PC-3 (cell line): ENCODE data around the gene BRPF1. TPM values are rescaled to one million over a fixed set of nuclear protein-coding genes. Genes with fewer than 3 reads are reported as not detected.
A peak's percentile ranks its signal among the peaks of the same experiment; 100 is the strongest.

Experiments used
- ATAC-seq: fragments of 200-7000 bp; cut with Tn5 transposase; 2 replicates; pipeline ENCODE4 v1.9.1; 2020; ENCODE audit warnings: mild to moderate bottlenecking, moderate library complexity
- BruUV-seq: library from RNA; stranded (reverse); fragments of 400-500 nt; replicated peaks from 2 replicates; lab custom pipeline; 2021; lab: Mats Ljungman, UMichigan
- CTCF ChIA-PET: fragments of 300-600 bp; sonication (Branson Sonifier 250); formaldehyde crosslinking; loops from one replicate; lab custom pipeline; 2022; ENCODE audit warnings: antibody characterized with exemption; lab: Charles Lee
- POLR2A ChIA-PET: fragments of 300-600 bp; sonication (Branson Sonifier 250); formaldehyde crosslinking; loops from one replicate; lab custom pipeline; 2022; ENCODE audit warnings: antibody characterized with exemption; ENCODE audit not compliant: unreplicated experiment; lab: Charles Lee
- DNase-seq: peaks from one replicate; pipeline ENCODE4 v3.0.0-alpha.2; 2015
- H2AFZ ChIP-seq: fragments of 300-600 bp; sonication (generic); 2 replicates; pipeline ENCODE4 v1.6.0; 2016; ENCODE audit warnings: antibody characterized with exemption, low read length
- H3F3A ChIP-seq: fragments of 300-600 bp; sonication (generic); one replicate; pipeline ENCODE4 v1.6.0; 2017; ENCODE audit warnings: antibody characterized with exemption, low read length, control low read depth, mild to moderate bottlenecking; ENCODE audit not compliant: unreplicated experiment
- H3K27ac ChIP-seq: fragments of 300-600 bp; sonication (generic); 2 replicates; pipeline ENCODE4 v1.5.1; 2016; ENCODE audit warnings: mild to moderate bottlenecking, low read length
- H3K27me3 ChIP-seq: fragments of 300-600 bp; sonication (generic); 2 replicates; pipeline ENCODE4 v1.6.1; 2016; ENCODE audit warnings: low read length, mixed read lengths
- H3K36me3 ChIP-seq: fragments of 300-600 bp; sonication (generic); 2 replicates; pipeline ENCODE4 v1.6.1; 2016; ENCODE audit warnings: low read depth, mixed run types, low read length, mixed read lengths
- H3K4me1 ChIP-seq: fragments of 300-600 bp; sonication (generic); 2 replicates; pipeline ENCODE4 v1.5.1; 2016; ENCODE audit warnings: low read length; ENCODE audit not compliant: insufficient read depth
- H3K4me2 ChIP-seq: fragments of 300-600 bp; sonication (generic); 2 replicates; pipeline ENCODE4 v1.6.0; 2016; ENCODE audit warnings: low read length
- H3K4me3 ChIP-seq: fragments of 300-600 bp; sonication (generic); 2 replicates; pipeline ENCODE4 v1.5.1; 2016; ENCODE audit warnings: mild to moderate bottlenecking, low read length, mixed read lengths
- H3K79me2 ChIP-seq: fragments of 300-600 bp; sonication (generic); 2 replicates; pipeline ENCODE4 v1.6.1; 2017; ENCODE audit warnings: low read length, mixed read lengths
- H3K9ac ChIP-seq: fragments of 300-600 bp; sonication (generic); 2 replicates; pipeline ENCODE4 v1.6.0; 2016; ENCODE audit warnings: mild to moderate bottlenecking, low read length
- H3K9me2 ChIP-seq: fragments of 300-600 bp; sonication (generic); replicated peaks from 2 replicates; pipeline ENCODE4 v1.6.1; 2016; ENCODE audit warnings: mixed run types, low read length, mixed read lengths
- H3K9me3 ChIP-seq: fragments of 300-600 bp; sonication (generic); 2 replicates; pipeline ENCODE4 v1.6.1; 2016; ENCODE audit warnings: low read length, mixed read lengths
- H4K20me1 ChIP-seq: fragments of 300-600 bp; sonication (generic); 2 replicates; pipeline ENCODE4 v1.6.1; 2016; ENCODE audit warnings: low read length, mixed read lengths
- EZH2 ChIP-seq: fragments of 300-600 bp; sonication (generic); IDR thresholded peaks from one replicate; pipeline ENCODE4 v1.6.1; 2017; ENCODE audit warnings: antibody characterized with exemption, mild to moderate bottlenecking, low read length; ENCODE audit not compliant: unreplicated experiment
- EZH2phosphoT487 ChIP-seq: fragments of 300-600 bp; sonication (generic); IDR thresholded peaks from 2 replicates; pipeline ENCODE4 v1.6.1; 2018; ENCODE audit warnings: mild to moderate bottlenecking, antibody characterized with exemption, low read length, borderline replicate concordance
- intact Hi-C: fragments of 100-400 bp; cut with micrococcal nuclease; formaldehyde crosslinking; loops from 2 replicates; pipeline ENCODE4 v1.9.0; 2023
- total RNA-seq: library from RNA; depleted of rRNA; stranded (reverse); fragments of >200 nt; gene quantifications from 2 replicates; pipeline ENCODE4 v1.2.3, GENCODE V29; 2014
- TF ChIP-seq, protein P1 (sequence below): fragments of 300-600 bp; sonication (generic); conservative IDR thresholded peaks from 2 replicates; pipeline ENCODE4 v1.5.1; 2017; ENCODE audit warnings: antibody characterized with exemption, low read depth, mild to moderate bottlenecking, low read length

The BRPF1 gene
- total RNA-seq, 1 experiment from 2014 or later, result 27.0 TPM

DNA sequence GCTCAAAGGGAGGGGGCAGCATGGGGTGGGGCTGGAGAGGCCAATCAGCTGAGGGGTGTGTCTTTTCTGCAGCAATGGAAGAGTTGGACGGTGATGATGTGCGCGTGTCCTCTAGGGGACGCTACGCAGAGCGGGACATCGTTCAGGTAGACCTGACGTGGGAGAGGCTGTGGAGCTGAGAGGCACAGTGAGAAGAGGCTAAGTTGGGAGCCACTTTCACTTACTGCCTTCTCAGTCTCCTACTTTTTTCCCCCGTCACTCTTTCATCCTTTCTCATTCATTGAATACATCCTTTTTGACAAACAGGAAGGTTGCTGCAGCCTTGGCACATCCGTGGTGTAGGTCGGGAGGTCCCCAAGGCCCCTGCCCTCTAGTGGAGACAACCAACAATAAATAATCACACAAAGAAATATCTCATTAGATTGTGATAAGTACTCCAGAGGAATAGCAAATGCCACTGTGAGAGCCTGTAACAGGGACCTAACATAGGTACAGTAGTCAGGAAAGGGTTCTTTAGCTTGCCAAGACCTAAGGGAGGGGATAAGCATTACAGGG is 4.4 kb upstream of the BRPF1 start:
- H3K4me3 ChIP-seq, result no peak overlapping the region; the same call in 1 of the 2 replicates
- CTCF ChIA-PET, result interaction anchor here (0.6 to 1.4 kb wide), 2 partner anchors 11 to 177 kb away, joined by 5 to 6 read pairs; no protein-coding TSS in a partner anchor
- no peak overlapping the region for H3K9ac ChIP-seq
- POLR2A ChIA-PET, result interaction anchor here (0.6 kb wide), 1 partner anchor 137 kb away, joined by 5 read pairs; no protein-coding TSS in a partner anchor
- intact Hi-C loops, result no loop called here
- peak overlapping the region; percentile 8; the same call in 1 of the 2 replicates for H3K4me2 ChIP-seq
- peaks cover 12% of the 10 kb centered on the region for H3K4me1 ChIP-seq
- no peak overlapping the region for H2AFZ ChIP-seq
- H3F3A ChIP-seq, result no peaks in the 10 kb centered on the region
- H3K9me2 ChIP-seq, result no peaks in the 10 kb centered on the region
- no peaks in the 10 kb centered on the region for H4K20me1 ChIP-seq
- no peak for ATAC-seq
- no peaks in the 10 kb centered on the region for H3K9me3 ChIP-seq
- H3K27ac ChIP-seq, result no peak overlapping the region
- H3K79me2 ChIP-seq, result peaks cover 6% of the 10 kb centered on the region
- no TSS peak for BruUV-seq
- no peaks in the 10 kb centered on the region for H3K27me3 ChIP-seq
- TF ChIP-seq, protein P1, sequence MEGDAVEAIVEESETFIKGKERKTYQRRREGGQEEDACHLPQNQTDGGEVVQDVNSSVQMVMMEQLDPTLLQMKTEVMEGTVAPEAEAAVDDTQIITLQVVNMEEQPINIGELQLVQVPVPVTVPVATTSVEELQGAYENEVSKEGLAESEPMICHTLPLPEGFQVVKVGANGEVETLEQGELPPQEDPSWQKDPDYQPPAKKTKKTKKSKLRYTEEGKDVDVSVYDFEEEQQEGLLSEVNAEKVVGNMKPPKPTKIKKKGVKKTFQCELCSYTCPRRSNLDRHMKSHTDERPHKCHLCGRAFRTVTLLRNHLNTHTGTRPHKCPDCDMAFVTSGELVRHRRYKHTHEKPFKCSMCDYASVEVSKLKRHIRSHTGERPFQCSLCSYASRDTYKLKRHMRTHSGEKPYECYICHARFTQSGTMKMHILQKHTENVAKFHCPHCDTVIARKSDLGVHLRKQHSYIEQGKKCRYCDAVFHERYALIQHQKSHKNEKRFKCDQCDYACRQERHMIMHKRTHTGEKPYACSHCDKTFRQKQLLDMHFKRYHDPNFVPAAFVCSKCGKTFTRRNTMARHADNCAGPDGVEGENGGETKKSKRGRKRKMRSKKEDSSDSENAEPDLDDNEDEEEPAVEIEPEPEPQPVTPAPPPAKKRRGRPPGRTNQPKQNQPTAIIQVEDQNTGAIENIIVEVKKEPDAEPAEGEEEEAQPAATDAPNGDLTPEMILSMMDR, result peak; percentile 58
- TF ChIP-seq EZH2 (no peak), EZH2phosphoT487 (no peak)
- no peak for DNase-seq
- no peaks in the 10 kb centered on the region for H3K36me3 ChIP-seq

DNA sequence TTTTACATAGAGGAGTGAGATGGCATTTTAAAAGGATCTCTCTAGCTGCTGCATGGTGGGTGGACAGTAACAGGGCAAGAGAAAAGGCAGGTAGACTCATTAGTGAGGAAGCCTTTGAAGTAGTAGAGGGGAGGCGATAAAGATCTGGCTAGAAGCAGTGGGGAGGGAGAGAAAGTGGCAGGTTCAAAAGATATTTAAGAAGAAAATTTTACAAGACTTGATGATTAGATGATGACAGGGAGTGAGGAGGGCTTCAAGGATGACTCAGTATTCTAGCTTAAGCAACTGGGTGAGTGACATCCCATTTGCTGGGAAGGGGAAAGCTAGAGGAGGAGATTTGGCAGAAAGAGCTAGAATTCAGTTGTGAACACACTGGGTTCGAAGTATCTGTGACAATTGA is 3.8 kb upstream of the BRPF1 start:
- Histone ChIP-seq H3K9ac (no peak overlapping the region), H2AFZ (no peak overlapping the region), H3K27ac (no peak overlapping the region), H3K4me2 (no peak overlapping the region), H3K4me3 (no peak overlapping the region), H3K79me2 (peaks cover 13% of the 10 kb centered on the region), H3K27me3 (no peaks in the 10 kb centered on the region), H4K20me1 (peaks cover 4% of the 10 kb centered on the region; the same call in 1 of the 2 replicates), H3K36me3 (no peaks in the 10 kb centered on the region), H3F3A (no peaks in the 10 kb centered on the region), H3K4me1 (peaks cover 15% of the 10 kb centered on the region), H3K9me3 (no peaks in the 10 kb centered on the region), H3K9me2 (no peaks in the 10 kb centered on the region)
- ChIA-PET CTCF (interaction anchor here (1.4 kb wide), 1 partner anchor 12 kb away, joined by 5 read pairs; no protein-coding TSS in a partner anchor), POLR2A (no interaction called here)
- BruUV-seq, result no TSS peak
- intact Hi-C loops, result no loop called here
- no peak for ATAC-seq
- no peak for TF ChIP-seq EZH2
- peak; percentile 54 for DNase-seq

DNA sequence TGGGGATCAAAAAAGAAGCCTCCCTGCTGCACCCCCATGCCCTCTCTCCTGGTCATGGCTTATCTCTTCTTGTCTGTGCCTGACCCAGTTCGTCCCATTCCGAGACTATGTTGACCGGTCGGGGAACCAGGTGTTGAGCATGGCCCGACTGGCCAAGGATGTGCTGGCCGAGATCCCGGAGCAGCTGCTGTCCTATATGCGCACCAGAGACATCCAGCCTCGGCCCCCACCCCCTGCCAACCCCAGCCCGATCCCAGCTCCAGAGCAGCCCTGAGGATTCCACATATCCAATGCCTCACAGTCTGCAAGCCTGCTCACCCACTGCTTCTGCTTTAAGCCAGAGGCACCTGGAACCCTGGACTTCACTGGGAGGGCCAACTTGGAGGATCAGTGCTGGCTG is 2.1 kb upstream of the BRPF1 start:
- Histone ChIP-seq H3K79me2 (peaks cover 29% of the 10 kb centered on the region), H3K27ac (no peak overlapping the region), H3F3A (no peaks in the 10 kb centered on the region), H3K36me3 (peaks cover 7% of the 10 kb centered on the region), H3K9ac (no peak overlapping the region), H3K4me1 (peaks cover 23% of the 10 kb centered on the region), H3K9me2 (no peaks in the 10 kb centered on the region), H2AFZ (no peak overlapping the region), H3K4me3 (no peak overlapping the region), H4K20me1 (peaks cover 13% of the 10 kb centered on the region), H3K27me3 (no peaks in the 10 kb centered on the region), H3K4me2 (no peak overlapping the region), H3K9me3 (no peaks in the 10 kb centered on the region)
- no peak for DNase-seq
- TF ChIP-seq EZH2 (no peak), EZH2phosphoT487 (no peak)
- TF ChIP-seq, protein P1, result no peak
- BruUV-seq, result no TSS peak
- POLR2A ChIA-PET, result no interaction called here
- intact Hi-C loops, result no loop called here
- no peak for ATAC-seq
- CTCF ChIA-PET, result no interaction called here
